K562 (cell line): ENCODE data around the gene CHAT. TPM values are rescaled to one million over a fixed set of nuclear protein-coding genes. Genes with fewer than 3 reads are reported as not detected.

Experiments used
- ATAC-seq: fragments of 200-7000 bp; cut with Tn5 transposase; 3 replicates; pipeline ENCODE4 v1.9.1; 2020; ENCODE audit warnings: moderate library complexity
- BruUV-seq: library from RNA; stranded (reverse); fragments of 400-500 nt; replicated peaks from 2 replicates; lab custom pipeline; 2021; lab: Mats Ljungman, UMichigan
- CTCF ChIA-PET: fragments of 300-600 bp; formaldehyde crosslinking; extraction: SDS; loops from one replicate; lab custom pipeline; 2021; ENCODE audit warnings: low intra/inter-chr PET ratio; lab: Yijun Ruan, JAX
- POLR2A ChIA-PET: fragments of 300-600, 350-650 bp; sonication (Branson Sonifier 250); formaldehyde crosslinking; extraction: SDS; loops from one replicate; lab custom pipeline; 2021; ENCODE audit warnings: antibody characterized with exemption, inconsistent platforms; lab: Yijun Ruan, JAX
- DNase-seq, 4 experiments: peaks; one replicate each; pipeline versions ENCODE4 v3.0.0 to v3.0.0-alpha.2; 2011 to 2018; ENCODE audit warnings: low spot score in 3 of 4, mixed read lengths in 3 of 4; ENCODE audit errors: extremely low read depth in 1 of 4
- FAIRE-seq: peaks from 2 replicates; lab custom pipeline; 2011; peaks lifted over from hg19 to GRCh38; lab: Jason Lieb, UNC
- H2AFZ ChIP-seq: 2 replicates; pipeline ENCODE4 v1.6.0; 2011; ENCODE audit warnings: low read depth, low read length, control low read depth, inconsistent platforms
- H3K27ac ChIP-seq: fragments of 200-600 bp; 3 replicates; pipeline ENCODE4 v1.8.0; 2011; ENCODE audit warnings: low read depth, mild to moderate bottlenecking, control low read depth, inconsistent platforms, low read length, moderate library complexity, mixed read lengths; ENCODE audit errors: extremely low read depth
- H3K27me3 ChIP-seq, 2 experiments: fragments of 300-600 bp in 1 of 2; 2 replicates in 1 of 2; 3 replicates in 1 of 2; pipeline versions ENCODE4 v1.6.0 to v1.8.0; 2011; ENCODE audit warnings: inconsistent platforms in 2 of 2, low read length in 2 of 2, mild to moderate bottlenecking in 1 of 2, mixed read lengths in 1 of 2, moderate library complexity in 1 of 2; ENCODE audit not compliant: control insufficient read depth in 2 of 2, insufficient read depth in 2 of 2
- H3K36me3 ChIP-seq: fragments of 300-600 bp; 3 replicates; pipeline ENCODE4 v1.8.0; 2011; ENCODE audit warnings: mild to moderate bottlenecking, low read length, inconsistent platforms; ENCODE audit not compliant: control insufficient read depth, insufficient read depth
- H3K4me1 ChIP-seq, 2 experiments: fragments of 200-600 bp in 1 of 2; replicated peaks in 1 of 2; 2 replicates in 1 of 2; 3 replicates in 1 of 2; pipeline versions ENCODE4 v1.5.1 to v1.8.0; 2011; ENCODE audit warnings: inconsistent platforms in 2 of 2, low read length in 2 of 2, mild to moderate bottlenecking in 1 of 2, mixed read lengths in 1 of 2, moderate library complexity in 1 of 2; ENCODE audit not compliant: control insufficient read depth in 2 of 2, insufficient read depth in 2 of 2
- H3K4me2 ChIP-seq: 2 replicates; pipeline ENCODE4 v1.6.1; 2011; ENCODE audit warnings: low read length, control low read depth, inconsistent platforms, mixed read lengths; ENCODE audit not compliant: insufficient read depth
- H3K4me3 ChIP-seq: fragments of 200-600 bp; sonication (generic), shearing (Covaris generic); 2 replicates; pipeline ENCODE4 v1.5.1; 2016; ENCODE audit warnings: control low read depth, inconsistent platforms
- H3K79me2 ChIP-seq: fragments of 200-600 bp; 3 replicates; pipeline ENCODE4 v1.8.0; 2011; ENCODE audit warnings: low read length, inconsistent platforms; ENCODE audit not compliant: control insufficient read depth, insufficient read depth
- H3K9ac ChIP-seq, 2 experiments: 2 replicates each; pipeline versions ENCODE4 v1.6.0 to v1.6.1; 2011; ENCODE audit warnings: low read depth in 2 of 2, low read length in 2 of 2, control low read depth in 1 of 2, inconsistent platforms in 1 of 2, mild to moderate bottlenecking in 1 of 2, mixed read lengths in 1 of 2; ENCODE audit not compliant: insufficient read depth in 1 of 2
- H3K9me1 ChIP-seq: one replicate; pipeline ENCODE4 v1.6.0; 2011; ENCODE audit warnings: inconsistent platforms, mild to moderate bottlenecking, low read length, moderate library complexity; ENCODE audit not compliant: control insufficient read depth, insufficient read depth
- H3K9me3 ChIP-seq: replicated peaks from 2 replicates; pipeline ENCODE4 v1.5.1; 2011; ENCODE audit warnings: low read depth, low read length, inconsistent platforms; ENCODE audit not compliant: control insufficient read depth, insufficient read depth
- H4K20me1 ChIP-seq: replicated peaks from 2 replicates; pipeline ENCODE4 v1.6.1; 2011; ENCODE audit warnings: low read length, inconsistent platforms, mixed read lengths; ENCODE audit not compliant: control insufficient read depth, insufficient read depth
- DLX4 ChIP-seq: fragments of 250-450 bp; sonication (Bioruptor Pico); IDR thresholded peaks from 2 replicates; pipeline ENCODE4 v1.6.1; 2021; ENCODE audit warnings: mild to moderate bottlenecking
- FOXA1 ChIP-seq: fragments of 450-650 bp; IDR thresholded peaks from 2 replicates; pipeline ENCODE4 v1.6.1; 2016; ENCODE audit warnings: mild to moderate bottlenecking, borderline replicate concordance
- FOXP1 ChIP-seq: sonication (generic); formaldehyde crosslinking; IDR thresholded peaks from 2 replicates; pipeline ENCODE4 v1.8.0; 2022; ENCODE audit warnings: mild to moderate bottlenecking, missing genetic modification reagents
- MYBL2 ChIP-seq, 2 experiments: fragments of 450-650 bp in 1 of 2; sonication (generic) in 1 of 2; formaldehyde crosslinking in 1 of 2; IDR thresholded peaks; 2 replicates each; pipeline versions ENCODE4 v1.6.1 to v1.8.1; 2017 to 2022; ENCODE audit warnings: borderline replicate concordance in 1 of 2, inconsistent platforms in 1 of 2, low read depth in 1 of 2, mild to moderate bottlenecking in 1 of 2, missing genetic modification reagents in 1 of 2, moderate library complexity in 1 of 2
- PHF20 ChIP-seq: fragments of 450-650 bp; IDR thresholded peaks from 2 replicates; pipeline ENCODE4 v1.6.1; 2018; ENCODE audit not compliant: partially characterized antibody
- PYGO2 ChIP-seq: fragments of 450-650 bp; IDR thresholded peaks from 2 replicates; pipeline ENCODE4 v1.6.1; 2016; ENCODE audit warnings: mild to moderate bottlenecking, missing genetic modification characterization, moderate library complexity, missing compliant biosample characterization
- TFAP4 ChIP-seq: sonication (generic); formaldehyde crosslinking; IDR thresholded peaks from 2 replicates; pipeline ENCODE4 v1.8.0; 2022; ENCODE audit warnings: missing genetic modification reagents, mild to moderate bottlenecking, moderate library complexity, borderline replicate concordance
- TGIF2 ChIP-seq: sonication (generic); formaldehyde crosslinking; IDR thresholded peaks from 2 replicates; pipeline ENCODE4 v1.8.1; 2022; ENCODE audit warnings: mild to moderate bottlenecking, missing genetic modification reagents, moderate library complexity
- XRCC3 ChIP-seq: fragments of 450-650 bp; IDR thresholded peaks from 2 replicates; pipeline ENCODE4 v1.6.1; 2017; ENCODE audit warnings: mild to moderate bottlenecking, moderate library complexity
- ZNF282 ChIP-seq: sonication (generic); formaldehyde crosslinking; IDR thresholded peaks from 2 replicates; pipeline ENCODE4 v1.8.1; 2023; ENCODE audit warnings: missing genetic modification reagents
- ZNF316 ChIP-seq: fragments of 450-650 bp; IDR thresholded peaks from 2 replicates; pipeline ENCODE4 v1.6.1; 2016
- ZNF512 ChIP-seq: IDR thresholded peaks from 2 replicates; pipeline ENCODE4 v1.6.1; 2016; ENCODE audit warnings: missing genetic modification characterization, missing compliant biosample characterization
- WGBS: fragments of 100-300 bp; shearing (Covaris generic); methylation state at CpG from one replicate; pipeline ENCODE4 v1.1.6; 2016; ENCODE audit warnings: low coverage, mixed read lengths; ENCODE audit not compliant: insufficient coverage; ENCODE audit errors: missing lambda C conversion rate; 5-methylcytosine and 5-hydroxymethylcytosine counted together
- in situ Hi-C: fragments of 300-500 bp; cut with MboI; formaldehyde crosslinking; loops from 4 replicates; pipeline ENCODE4 v1.15.0; 2018; ENCODE audit warnings: inconsistent platforms, mixed read lengths
- intact Hi-C: fragments of 100-400 bp; cut with micrococcal nuclease; formaldehyde crosslinking; loops from 2 replicates; pipeline ENCODE4 v1.14.2; 2022
- polyA plus RNA-seq, 8 experiments: library from polyadenylated mRNA; depleted of rRNA in 4 of 8; stranded (reverse) in 5 of 8; unstranded in 3 of 8; fragments of >200 nt; fragmentation: Nextera tagmentation in 2 of 8; fragmentation: Illumina TruSeq in 1 of 8; extraction: Ambion mirVana in 2 of 8; extraction: Trizol in 1 of 8; gene quantifications; 2 replicates each; pipeline versions ENCODE4 v1.2.1 to v1.2.3, GENCODE V29; 2011 to 2014; ENCODE audit warnings: inconsistent platforms in 1 of 8, missing spikeins in 1 of 8
- total RNA-seq, 7 experiments: library from RNA; depleted of rRNA in 6 of 7; stranded (reverse); fragments of >200 nt in 6 of 7; fragmentation: Illumina TruSeq in 2 of 7; extraction: Trizol in 2 of 7; gene quantifications; 2 replicates each; pipeline versions ENCODE4 v1.2.1 to v1.2.3, GENCODE V29; 2011 to 2021; ENCODE audit warnings: low replicate concordance in 1 of 7
- TF ChIP-seq, protein P1 (sequence below), 2 experiments: IDR thresholded peaks in 1 of 2; conservative IDR thresholded peaks in 1 of 2; 2 replicates each; pipeline ENCODE4 v1.6.1; 2016; ENCODE audit warnings: low read depth in 2 of 2, mild to moderate bottlenecking in 1 of 2, missing compliant biosample characterization in 1 of 2, missing genetic modification characterization in 1 of 2, moderate library complexity in 1 of 2
- TF ChIP-seq, protein P2 (sequence below): fragments of 250-450 bp; sonication (Bioruptor Pico); IDR thresholded peaks from 2 replicates; pipeline ENCODE4 v1.5.0; 2022; ENCODE audit warnings: mild to moderate bottlenecking

CHAT gene
- total and polyA plus RNA-seq, 9 of the 15 experiments (the other 6 are each of a cell fraction or from before 2014, with no cell fraction given): not detected

- no peaks in the 10 kb centered on the region for H3K9me1 ChIP-seq
- H4K20me1 ChIP-seq: peaks cover 6% of the 10 kb centered on the region; the same call in 1 of the 2 replicates
- no TSS peak for BruUV-seq
- in situ Hi-C loops: no loop called here
- intact Hi-C loops: no loop called here
- no peak overlapping the region for H3K9ac ChIP-seq
- CTCF ChIA-PET: no interaction called here
- WGBS: 2% methylated on average over 6 of the region's 6 CpGs
- POLR2A ChIA-PET: interaction anchor here (0.7 kb wide), 1 partner anchor 9 kb away, joined by 3 read pairs; no protein-coding TSS in a partner anchor
- ATAC-seq (no peak), FAIRE-seq (no peak), DNase-seq (no peak)
- H3K27me3 ChIP-seq: peaks cover 6 to 38% of the 10 kb centered on the region in 2 experiments
- no peaks in the 10 kb centered on the region for H3K9me3 ChIP-seq
- no peak overlapping the region for H3K4me2 ChIP-seq
- no peaks in the 10 kb centered on the region for H3K36me3 ChIP-seq
- no peak overlapping the region for H2AFZ ChIP-seq
- H3K4me3 ChIP-seq: no peak overlapping the region
- peaks cover 0 to 3% of the 10 kb centered on the region in 2 experiments; a peak in 1 of 5 replicates for H3K4me1 ChIP-seq
- H3K79me2 ChIP-seq: no peaks in the 10 kb centered on the region
- no peak overlapping the region for H3K27ac ChIP-seq
- TF ChIP-seq PYGO2 (tag) (no peak), FOXA1 (no peak), TFAP4 (no peak), ZNF282 (CRISPR knock-in tag) (no peak), XRCC3 (no peak), FOXP1 (CRISPR knock-in tag) (no peak), TGIF2 (CRISPR knock-in tag) (no peak), ZNF512 (tag) (no peak), ZNF316 (no peak), PHF20 (no peak), DLX4 (no peak), MYBL2 (IDR thresholded peaks at IDR 0.05; ENCODE audit: low read depth) (no peak), MYBL2 (CRISPR knock-in tag; IDR thresholded peaks at IDR 0.05; ENCODE audit: borderline replicate concordance) (no peak)
- TF ChIP-seq, protein P1, sequence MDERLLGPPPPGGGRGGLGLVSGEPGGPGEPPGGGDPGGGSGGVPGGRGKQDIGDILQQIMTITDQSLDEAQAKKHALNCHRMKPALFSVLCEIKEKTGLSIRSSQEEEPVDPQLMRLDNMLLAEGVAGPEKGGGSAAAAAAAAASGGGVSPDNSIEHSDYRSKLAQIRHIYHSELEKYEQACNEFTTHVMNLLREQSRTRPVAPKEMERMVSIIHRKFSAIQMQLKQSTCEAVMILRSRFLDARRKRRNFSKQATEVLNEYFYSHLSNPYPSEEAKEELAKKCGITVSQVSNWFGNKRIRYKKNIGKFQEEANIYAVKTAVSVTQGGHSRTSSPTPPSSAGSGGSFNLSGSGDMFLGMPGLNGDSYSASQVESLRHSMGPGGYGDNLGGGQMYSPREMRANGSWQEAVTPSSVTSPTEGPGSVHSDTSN (CRISPR knock-in tag; IDR thresholded peaks at IDR 0.05; ENCODE audit: low read depth): no peak
- TF ChIP-seq, protein P1 (tag; conservative IDR thresholded peaks at IDR 0.05; ENCODE audit: low read depth): no peak
- TF ChIP-seq, protein P2, sequence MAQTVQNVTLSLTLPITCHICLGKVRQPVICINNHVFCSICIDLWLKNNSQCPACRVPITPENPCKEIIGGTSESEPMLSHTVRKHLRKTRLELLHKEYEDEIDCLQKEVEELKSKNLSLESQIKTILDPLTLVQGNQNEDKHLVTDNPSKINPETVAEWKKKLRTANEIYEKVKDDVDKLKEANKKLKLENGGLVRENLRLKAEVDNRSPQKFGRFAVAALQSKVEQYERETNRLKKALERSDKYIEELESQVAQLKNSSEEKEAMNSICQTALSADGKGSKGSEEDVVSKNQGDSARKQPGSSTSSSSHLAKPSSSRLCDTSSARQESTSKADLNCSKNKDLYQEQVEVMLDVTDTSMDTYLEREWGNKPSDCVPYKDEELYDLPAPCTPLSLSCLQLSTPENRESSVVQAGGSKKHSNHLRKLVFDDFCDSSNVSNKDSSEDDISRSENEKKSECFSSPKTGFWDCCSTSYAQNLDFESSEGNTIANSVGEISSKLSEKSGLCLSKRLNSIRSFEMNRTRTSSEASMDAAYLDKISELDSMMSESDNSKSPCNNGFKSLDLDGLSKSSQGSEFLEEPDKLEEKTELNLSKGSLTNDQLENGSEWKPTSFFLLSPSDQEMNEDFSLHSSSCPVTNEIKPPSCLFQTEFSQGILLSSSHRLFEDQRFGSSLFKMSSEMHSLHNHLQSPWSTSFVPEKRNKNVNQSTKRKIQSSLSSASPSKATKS (CRISPR knock-in tag): no peak
These were observed 7.1 kb downstream of the CHAT start for GRCh38 chr10:49620841-49621378.
